SK-N-SH treated with all-trans-retinoic acid at 6 μM for 48 hours (cell line): ENCODE data around the gene PIK3R1.

Experiments used
- PPARA ChIP-seq: fragments of 250-450 bp; sonication (Bioruptor Pico); IDR thresholded peaks from 2 replicates; pipeline ENCODE4 v1.5.0; 2020; ENCODE audit warnings: mild to moderate bottlenecking, borderline replicate concordance
- ZNF8 ChIP-seq: fragments of 450-650 bp; formaldehyde crosslinking; IDR thresholded peaks from 2 replicates; pipeline ENCODE4 v1.5.0; 2020; ENCODE audit warnings: mild to moderate bottlenecking, moderate library complexity

DNA sequence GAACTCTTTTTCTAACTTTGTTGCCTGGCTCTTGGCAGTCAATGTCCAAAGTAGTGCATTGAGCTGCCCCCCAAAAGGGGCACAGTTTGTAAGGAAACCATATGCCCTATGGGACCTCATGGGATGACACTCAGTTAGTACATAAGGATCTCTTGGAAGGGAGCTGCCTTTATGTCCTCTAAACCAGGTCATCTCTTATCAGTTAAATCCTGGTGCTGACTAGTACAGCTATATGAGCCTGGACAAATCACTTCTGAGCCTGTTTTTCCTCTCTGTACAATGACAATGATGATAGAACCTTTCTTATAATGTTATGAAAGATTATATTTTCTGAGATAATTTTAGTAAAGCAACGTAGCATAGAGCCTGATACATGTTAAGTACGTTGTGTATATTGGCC is 44.1 kb downstream of the PIK3R1 start:
- TF ChIP-seq ZNF8 (CRISPR knock-in tag), result no peak
- TF ChIP-seq PPARA (CRISPR knock-in tag), result no peak
